Stomach (tissue), 9 donors: ENCODE data around the gene RNF26. TPM values are rescaled to one million over a fixed set of nuclear protein-coding genes. Genes with fewer than 3 reads are reported as not detected.

ENCODE experiments used
- DNase-seq, 2 donors: peaks; one replicate each; pipeline versions ENCODE4 v3.0.0 to v3.0.0-alpha.2; 2013 to 2019
- H3K27ac ChIP-seq, 5 donors: fragments of 200-600 bp in 4 of 5; sonication (generic) in 4 of 5; one replicate each; pipeline ENCODE4 v1.5.1; 2013 to 2019; ENCODE audit warnings: mild to moderate bottlenecking in 1 of 5, moderate library complexity in 1 of 5
- H3K27me3 ChIP-seq, 3 donors: fragments of 200-600 bp; sonication (generic); one replicate each; pipeline ENCODE4 v1.5.1; 2017 to 2019; ENCODE audit warnings: mixed run types in 1 of 3
- H3K36me3 ChIP-seq, 4 donors: fragments of 200-600 bp; sonication (generic); 1 replicate in 3 of 4; 2 replicates in 1 of 4; pipeline ENCODE4 v1.5.1; 2016 to 2019
- H3K4me1 ChIP-seq, 4 donors: fragments of 200-600 bp; sonication (generic); one replicate each; pipeline ENCODE4 v1.5.1; 2016 to 2019
- H3K4me3 ChIP-seq, 4 donors: fragments of 200-600 bp; sonication (generic) in 3 of 4; one replicate each; pipeline ENCODE4 v1.5.1; 2016 to 2019; ENCODE audit warnings: mild to moderate bottlenecking in 1 of 4
- H3K9me3 ChIP-seq, 4 donors: fragments of 200-600 bp; sonication (generic); one replicate each; pipeline ENCODE4 v1.5.1; 2016 to 2019
- CTCF ChIP-seq, 7 experiments: fragments of 450-650 bp in 4 of 7; fragments of 200-600 bp in 3 of 7; sonication (generic) in 3 of 7; IDR thresholded peaks; one replicate each; pipeline ENCODE4 v1.5.1; 2016 to 2019; ENCODE audit warnings: antibody characterized with exemption in 7 of 7, control low read depth in 2 of 7, mild to moderate bottlenecking in 1 of 7
- EP300 ChIP-seq: sonication (generic); formaldehyde crosslinking; IDR thresholded peaks from one replicate; pipeline ENCODE4 v1.6.1; 2017; ENCODE audit warnings: antibody characterized with exemption
- POLR2A ChIP-seq, 4 donors: fragments of 450-650 bp; IDR thresholded peaks; one replicate each; pipeline ENCODE4 v1.6.1; 2016; ENCODE audit warnings: antibody characterized with exemption in 4 of 4, control low read depth in 2 of 4, mild to moderate bottlenecking in 1 of 4, moderate library complexity in 1 of 4
- POLR2AphosphoS5 ChIP-seq, 3 donors: sonication (generic); formaldehyde crosslinking; IDR thresholded peaks; one replicate each; pipeline ENCODE4 v1.6.1; 2016; ENCODE audit warnings: antibody characterized with exemption in 3 of 3
- WGBS, 5 donors: extraction: QIAGEN DNeasy Blood & Tissue Kit in 3 of 5; methylation state at CpG; one replicate each; pipeline versions ENCODE4 v1.1.5 to v1.1.7; 2013 to 2018; 5-methylcytosine and 5-hydroxymethylcytosine counted together
- intact Hi-C: fragments of 100-400 bp; cut with DNase I; formaldehyde crosslinking; loops from one replicate; pipeline ENCODE4 v1.15.1; 2023; ENCODE audit warnings: low total_unique reads
- polyA plus RNA-seq, 3 donors: library from polyadenylated mRNA; stranded (reverse); fragments of 200-250 nt; gene quantifications; one replicate each; pipeline ENCODE4 v1.2.3, GENCODE V29; 2013
- total RNA-seq, 5 donors: library from RNA; depleted of rRNA; stranded (reverse); fragments of >200 nt; gene quantifications; one replicate each; pipeline versions ENCODE4 v1.1.0 to v1.2.3, GENCODE V29; 2014 to 2016
- donor health status: healthy with polysubstance abuse.
- donor health status: Bipolar disorder and iron deficiency.
- donor health status: healthy.

RNF26 gene
- total and polyA plus RNA-seq, 8 donors, result 1.3 to 45.8 (median 10.3) TPM; not detected in 1

GRCh38 chr11:119342023-119342300, 7.6 kb downstream of the RNF26 start:
- TF ChIP-seq POLR2AphosphoS5 (IDR thresholded peaks at IDR 0.05) (no peak), EP300 (no peak), POLR2A (IDR thresholded peaks at IDR 0.05) (no peak), CTCF (IDR thresholded peaks at IDR 0.05) (no peak)
- 64 to 79% (median 71%) methylated on average over 7 of the region's 7 CpGs for WGBS, 5 donors
- H3K9me3 ChIP-seq, result no peaks in the 10 kb centered on the region
- H3K36me3 ChIP-seq, result peaks cover under 1 to 3% (median 2%) of the 10 kb centered on the region in 4 donors
- peak overlapping the region in 1 of 5 donors; percentile 96 for H3K27ac ChIP-seq
- no peak for DNase-seq
- peaks cover 0 to 54% (median 21%) of the 10 kb centered on the region in 3 donors for H3K27me3 ChIP-seq
- H3K4me3 ChIP-seq, result no peak overlapping the region
- H3K4me1 ChIP-seq, result peaks cover 44 to 51% (median 48%) of the 10 kb centered on the region in 4 donors
- intact Hi-C loops, result no loop called here

GRCh38 chr11:119342362-119343130, 8.2 kb downstream of the RNF26 start:
- Histone ChIP-seq H3K9me3 (no peaks in the 10 kb centered on the region), H3K36me3 (no peaks in the 10 kb centered on the region), H3K4me1 (peaks cover 38 to 51% (median 42%) of the 10 kb centered on the region in 4 donors), H3K27ac (no peak overlapping the region), H3K4me3 (no peak overlapping the region), H3K27me3 (peaks cover 0 to 54% (median 21%) of the 10 kb centered on the region in 3 donors)
- 79 to 90% (median 83%) methylated on average over 1 to 10 of the region's 10 CpGs for WGBS, 5 donors
- intact Hi-C loops, result no loop called here
- DNase-seq, result peak in 1 of 2 donors; percentile 23
- TF ChIP-seq POLR2AphosphoS5 (IDR thresholded peaks at IDR 0.05), result no peak
- no peak for TF ChIP-seq EP300
- TF ChIP-seq POLR2A (IDR thresholded peaks at IDR 0.05), result no peak
- no peak for TF ChIP-seq CTCF (IDR thresholded peaks at IDR 0.05)

GRCh38 chr11:119343726-119344125, 9.4 kb downstream of the RNF26 start:
- WGBS, 5 donors, result 76 to 91% (median 84%) methylated on average over 7 of the region's 7 CpGs
- intact Hi-C loops, result no loop called here

More at GRCh38 chr11:119343726-119344125, 9.4 kb downstream of the RNF26 start:
- H3K4me1 ChIP-seq, result peaks cover 27 to 40% (median 32%) of the 10 kb centered on the region in 4 donors
- no peaks in the 10 kb centered on the region for H3K9me3 ChIP-seq
- H3K36me3 ChIP-seq, result no peaks in the 10 kb centered on the region
- no peak for TF ChIP-seq CTCF (IDR thresholded peaks at IDR 0.05)
- no peak for TF ChIP-seq POLR2A (IDR thresholded peaks at IDR 0.05)
- no peak for TF ChIP-seq POLR2AphosphoS5 (IDR thresholded peaks at IDR 0.05)
- no peak for TF ChIP-seq EP300
- DNase-seq, result peak in 1 of 2 donors; percentile 3
- peaks cover 0 to 52% (median 21%) of the 10 kb centered on the region in 3 donors for H3K27me3 ChIP-seq
- no peak overlapping the region for H3K4me3 ChIP-seq
- no peak overlapping the region for H3K27ac ChIP-seq
